ENCODE measurements around the gene VPS13A.

GRCh38 chr9:77161191-77161590 lies 16.1 kb upstream of the VPS13A start:
- TF ChIP-seq REST (IDR thresholded peaks at IDR 0.05) = no peak
- TF ChIP-seq CTCF (IDR thresholded peaks at IDR 0.05; ENCODE audit: low read depth, low read length, missing input control) = no peak
- no peak for TF ChIP-seq HNF4A (conservative IDR thresholded peaks at IDR 0.05)
- no peak for TF ChIP-seq MAX (IDR thresholded peaks at IDR 0.05)
- TF ChIP-seq HNF4G (IDR thresholded peaks at IDR 0.05) = no peak
- TF ChIP-seq TAF1 (conservative IDR thresholded peaks at IDR 0.05) = no peak
- TF ChIP-seq YY1 (IDR thresholded peaks at IDR 0.05) = no peak
- no peak for TF ChIP-seq JUND (IDR thresholded peaks at IDR 0.05)
- no peak for TF ChIP-seq ATF3 (IDR thresholded peaks at IDR 0.05)

Measured in liver (tissue), 3 donors.